AG04449 (cell line): ENCODE results near the gene TSPEAR.

Experiments
- CTCF ChIA-PET: fragments of 350-600 bp; formaldehyde crosslinking; extraction: SDS; loops from one replicate; lab custom pipeline; 2021; ENCODE audit warnings: antibody characterized with exemption; lab: Yijun Ruan, JAX
- POLR2A ChIA-PET: fragments of 400-600, 350-600 bp; formaldehyde crosslinking; extraction: SDS; loops from one replicate; lab custom pipeline; 2020; ENCODE audit warnings: antibody characterized with exemption, inconsistent platforms; lab: Yijun Ruan, JAX
- DNase-seq: peaks from one replicate; pipeline ENCODE4 v3.0.0-alpha.2; 2010; ENCODE audit warnings: low read depth, low spot score
- H3K4me3 ChIP-seq: 2 replicates; pipeline ENCODE4 v1.5.1; 2011; ENCODE audit warnings: low read depth, mild to moderate bottlenecking, control low read depth, low read length
- CTCF ChIP-seq: IDR thresholded peaks from one replicate; pipeline ENCODE4 v1.5.1; 2011; ENCODE audit warnings: mild to moderate bottlenecking, moderate library complexity, low read length, control low read depth, inconsistent platforms; ENCODE audit not compliant: insufficient read depth; ENCODE audit errors: missing control alignments

The TSPEAR gene

GRCh38 chr21:44544566-44544965 lies 166.8 kb downstream of the TSPEAR start:
- DNase-seq = no peak
- ChIA-PET POLR2A (no interaction called here), CTCF (no interaction called here)
- TF ChIP-seq CTCF = no peak
- H3K4me3 ChIP-seq = no peak overlapping the region

DNA sequence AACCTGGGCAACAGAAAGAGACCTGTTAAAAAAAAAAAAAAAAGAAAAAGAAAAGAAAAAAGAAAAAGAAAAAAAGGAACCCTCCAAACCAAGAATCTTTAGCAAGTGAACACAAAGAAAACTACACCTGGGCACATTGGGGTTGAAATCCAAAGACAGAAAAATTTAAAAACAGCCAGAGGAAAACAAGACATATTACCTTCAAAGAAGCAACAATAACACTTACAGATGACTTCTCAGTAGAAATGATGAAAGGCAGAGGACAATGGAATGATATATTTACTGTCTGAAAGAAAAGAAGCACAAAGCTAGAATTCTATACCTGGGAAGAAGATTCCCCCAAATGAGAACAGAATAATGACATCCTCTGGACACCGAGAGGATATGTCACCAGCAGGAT lies 168.7 kb downstream of the TSPEAR start:
- DNase-seq = no peak
- POLR2A ChIA-PET = no interaction called here
- CTCF ChIA-PET = no interaction called here
- no peak for TF ChIP-seq CTCF
- no peak overlapping the region for H3K4me3 ChIP-seq

DNA sequence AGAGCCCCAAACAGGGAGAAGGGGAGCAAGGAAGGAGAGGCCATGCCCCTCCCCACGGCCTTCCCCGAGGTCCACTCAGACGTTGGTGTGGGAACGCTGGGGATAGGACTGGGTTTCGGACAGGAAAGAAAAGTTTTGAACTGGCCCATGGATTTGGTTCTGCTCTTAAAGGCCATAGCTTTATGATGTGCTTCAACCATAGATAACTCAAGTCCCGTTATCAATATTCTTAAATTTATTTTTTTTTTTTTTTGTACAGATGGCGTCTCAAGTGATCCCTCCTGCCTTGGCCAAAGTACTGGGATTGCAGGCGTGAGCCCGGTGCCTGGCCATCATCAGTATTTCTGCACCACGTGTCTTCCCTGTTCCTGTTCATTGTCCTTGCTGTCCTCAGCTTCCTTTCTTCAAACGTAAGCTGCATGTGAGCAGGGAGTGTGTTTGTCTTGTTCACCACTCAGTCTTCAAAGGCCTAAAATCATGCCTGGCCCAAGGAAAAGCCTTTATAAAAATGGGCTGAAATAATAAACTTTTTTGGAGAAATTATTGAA lies 170.6 kb downstream of the TSPEAR start:
- no peak for TF ChIP-seq CTCF
- DNase-seq = no peak
- POLR2A ChIA-PET = no interaction called here
- H3K4me3 ChIP-seq = no peak overlapping the region
- CTCF ChIA-PET = no interaction called here

GRCh38 chr21:44539991-44540666 lies 171.2 kb downstream of the TSPEAR start, which contains the start of gene KRTAP10-1:
KRTAP10-1 (minus strand) TSS chr21:44540195; CDS start chr21:44540150, 45 bp downstream.
- CTCF ChIA-PET = interaction anchor here (0.6 kb wide), 1 partner anchor 496 kb away, joined by 3 read pairs; no protein-coding TSS in a partner anchor
- POLR2A ChIA-PET = no interaction called here
- H3K4me3 ChIP-seq = no peak within 1 kb of the TSS
- DNase-seq = no peak
- TF ChIP-seq CTCF = no peak

GRCh38 chr21:44539046-44539445 lies 172.3 kb downstream of the TSPEAR start:
- no peak for TF ChIP-seq CTCF
- ChIA-PET CTCF (no interaction called here), POLR2A (no interaction called here)
- no peak overlapping the region for H3K4me3 ChIP-seq
- no peak for DNase-seq
